A549 (cell line): ENCODE measurements around the gene PRRC2B. TPM values are rescaled to one million over a fixed set of nuclear protein-coding genes. Genes with fewer than 3 reads are reported as not detected.

Experiments
- ATAC-seq, 2 experiments: fragments of 200-7000 bp in 1 of 2; fragments of >200 bp in 1 of 2; cut with Nextera tagmentation in 1 of 2; cut with Tn5 transposase in 1 of 2; 3 replicates each; pipeline versions ENCODE4 v1.8.0 to v1.9.1; 2018 to 2020; ENCODE audit warnings: mild to moderate bottlenecking in 1 of 2, moderate library complexity in 1 of 2
- CTCF ChIA-PET: fragments of 300-600 bp; sonication (Branson Sonifier 250); formaldehyde crosslinking; extraction: SDS; loops from one replicate; lab custom pipeline; 2021; ENCODE audit warnings: antibody characterized with exemption, inconsistent platforms; lab: Yijun Ruan, JAX
- POLR2A ChIA-PET: fragments of 350-600 bp; formaldehyde crosslinking; extraction: SDS; loops from one replicate; lab custom pipeline; 2021; ENCODE audit warnings: antibody characterized with exemption, inconsistent platforms; lab: Yijun Ruan, JAX
- DNase-seq, 2 experiments: peaks; one replicate each; pipeline versions ENCODE4 v3.0.0 to v3.0.0-alpha.2; 2011 to 2016; ENCODE audit warnings: low read depth in 1 of 2, low spot score in 1 of 2
- FAIRE-seq: peaks from 2 replicates; lab custom pipeline; 2011; peaks lifted over from hg19 to GRCh38; lab: Jason Lieb, UNC
- H3K27ac ChIP-seq, 2 experiments: fragments of >200 bp; sonication (Bioruptor Twin); formaldehyde crosslinking; 3 replicates each; pipeline ENCODE4 v1.5.1; 2016 to 2017
- H3K4me1 ChIP-seq: fragments of >200 bp; sonication (Bioruptor Twin); formaldehyde crosslinking; 3 replicates; pipeline ENCODE4 v1.6.1; 2016
- H3K4me2 ChIP-seq: fragments of >200 bp; sonication (Bioruptor Twin); formaldehyde crosslinking; 3 replicates; pipeline ENCODE4 v1.6.1; 2016
- H3K4me3 ChIP-seq: fragments of >200 bp; sonication (Bioruptor Twin); formaldehyde crosslinking; 3 replicates; pipeline ENCODE4 v1.5.1; 2016
- H3K9me3 ChIP-seq: fragments of >200 bp; sonication (Bioruptor Twin); formaldehyde crosslinking; 3 replicates; pipeline ENCODE4 v1.6.1; 2016
- BHLHE40 ChIP-seq: IDR thresholded peaks from 2 replicates; pipeline ENCODE4 v1.6.1; 2012; ENCODE audit warnings: low read depth, low read length, inconsistent platforms
- CEBPB ChIP-seq, 2 experiments: fragments of >200 bp in 1 of 2; sonication (Bioruptor Twin) in 1 of 2; formaldehyde crosslinking in 1 of 2; IDR thresholded peaks; 2 replicates each; pipeline ENCODE4 v1.6.1; 2012 to 2016
- EP300 ChIP-seq, 2 experiments: fragments of >200 bp; sonication (Bioruptor Twin); formaldehyde crosslinking; IDR thresholded peaks; 2 replicates in 1 of 2; 3 replicates in 1 of 2; pipeline ENCODE4 v1.6.1; 2016 to 2017
- FOSL2 ChIP-seq, 2 experiments: fragments of 450-650 bp in 1 of 2; fragments of >200 bp in 1 of 2; sonication (Bioruptor Twin) in 1 of 2; formaldehyde crosslinking; IDR thresholded peaks; 2 replicates each; pipeline versions ENCODE4 v1.5.0 to v1.6.1; 2016 to 2020; ENCODE audit warnings: mild to moderate bottlenecking in 1 of 2, moderate library complexity in 1 of 2
- JUN ChIP-seq, 2 experiments: fragments of >200 bp; sonication (Bioruptor Twin); formaldehyde crosslinking; IDR thresholded peaks; 2 replicates in 1 of 2; 3 replicates in 1 of 2; pipeline ENCODE4 v1.6.1; 2016 to 2017
- JUNB ChIP-seq: fragments of >200 bp; sonication (Bioruptor Twin); formaldehyde crosslinking; IDR thresholded peaks from 2 replicates; pipeline ENCODE4 v1.6.1; 2016
- KDM1A ChIP-seq: fragments of 200-600 bp; sonication (generic); IDR thresholded peaks from 2 replicates; pipeline ENCODE4 v1.6.1; 2016; ENCODE audit warnings: low read depth, mild to moderate bottlenecking
- MAX ChIP-seq: IDR thresholded peaks from 2 replicates; pipeline ENCODE4 v1.6.1; 2012
- MAZ ChIP-seq: fragments of 150-350 bp; IDR thresholded peaks from 2 replicates; pipeline ENCODE4 v1.6.1; 2014; ENCODE audit warnings: antibody characterized with exemption, low read depth, low read length, borderline replicate concordance
- MYC ChIP-seq: IDR thresholded peaks from 2 replicates; pipeline ENCODE4 v1.6.1; 2012; ENCODE audit warnings: mild to moderate bottlenecking, inconsistent platforms, low read length, improper control_type of control experiment, borderline replicate concordance
- NFE2L2 ChIP-seq: fragments of 150-350 bp; conservative IDR thresholded peaks from 2 replicates; pipeline ENCODE4 v1.6.1; 2014; ENCODE audit warnings: low read length
- NPAS2 ChIP-seq: fragments of 250-450 bp; sonication (Bioruptor Pico); IDR thresholded peaks from 2 replicates; pipeline ENCODE4 v1.8.0; 2022; ENCODE audit warnings: mild to moderate bottlenecking, moderate library complexity, borderline replicate concordance
- NR3C1 ChIP-seq: fragments of >200 bp; sonication (Bioruptor Twin); formaldehyde crosslinking; IDR thresholded peaks from 3 replicates; pipeline ENCODE4 v1.6.1; 2017
- PHF8 ChIP-seq: fragments of 200-600 bp; sonication (generic); IDR thresholded peaks from 2 replicates; pipeline ENCODE4 v1.6.1; 2016; ENCODE audit warnings: low read depth, mild to moderate bottlenecking, antibody characterized with exemption, moderate library complexity, borderline replicate concordance
- RAD21 ChIP-seq, 2 experiments: fragments of >200 bp in 1 of 2; sonication (Bioruptor Twin) in 1 of 2; formaldehyde crosslinking in 1 of 2; IDR thresholded peaks in 1 of 2; conservative IDR thresholded peaks in 1 of 2; 2 replicates in 1 of 2; 3 replicates in 1 of 2; pipeline ENCODE4 v1.6.1; 2012 to 2018; ENCODE audit warnings: inconsistent platforms in 1 of 2
- RCOR1 ChIP-seq: fragments of 150-350 bp; IDR thresholded peaks from 2 replicates; pipeline ENCODE4 v1.6.1; 2014; ENCODE audit warnings: antibody characterized with exemption, low read length, low read depth
- ZFP36 ChIP-seq: fragments of 450-650 bp; IDR thresholded peaks from 2 replicates; pipeline ENCODE4 v1.6.1; 2014; ENCODE audit warnings: borderline replicate concordance; ENCODE audit not compliant: partially characterized antibody
- ZNF302 ChIP-seq: fragments of 250-450 bp; sonication (Bioruptor Pico); IDR thresholded peaks from 2 replicates; pipeline ENCODE4 v1.9.0; 2021; ENCODE audit warnings: inconsistent platforms, mild to moderate bottlenecking, moderate library complexity
- WGBS: methylation state at CpG from one replicate; pipeline ENCODE4 v1.1.6; 2017; ENCODE audit errors: missing lambda C conversion rate; 5-methylcytosine and 5-hydroxymethylcytosine counted together
- polyA plus RNA-seq, 4 experiments: library from polyadenylated mRNA; depleted of rRNA in 3 of 4; stranded (reverse); fragments of >200 nt; fragmentation: RNase III in 1 of 4; extraction: RNeasy Plus Mini Kit Qiagen cat#74134 plus additional on column Dnase treatment in 1 of 4; gene quantifications; 2 replicates in 3 of 4; 3 replicates in 1 of 4; pipeline ENCODE4 v1.2.3, GENCODE V29; 2011 to 2017
- TF ChIP-seq, protein P1 (sequence below): fragments of 200-600 bp; sonication (generic); IDR thresholded peaks from 2 replicates; pipeline ENCODE4 v1.6.1; 2016; ENCODE audit warnings: antibody characterized with exemption, mild to moderate bottlenecking, moderate library complexity
- TF ChIP-seq, protein P2 (sequence below): fragments of >200 bp; sonication (Bioruptor Twin); formaldehyde crosslinking; IDR thresholded peaks from 3 replicates; pipeline ENCODE4 v1.6.1; 2016
- TF ChIP-seq, protein P3 (sequence below): fragments of 250-450 bp; sonication (Bioruptor Pico); IDR thresholded peaks from 2 replicates; pipeline ENCODE4 v1.5.0; 2020; ENCODE audit warnings: low read depth, mild to moderate bottlenecking, moderate library complexity

The PRRC2B gene
- polyA plus RNA-seq, 2 of the 4 experiments (the other 2 are of a cell fraction): 35.6 to 47.3 TPM

GRCh38 chr9:131442351-131442750 lies 48.5 kb downstream of the PRRC2B start:
- H3K4me3 ChIP-seq: no peak overlapping the region
- no peak for ATAC-seq
- ChIA-PET CTCF (interaction anchor here (0.6 to 1.2 kb wide), 3 partner anchors 31 to 93 kb away, joined by 3 read pairs; no protein-coding TSS in a partner anchor), POLR2A (no interaction called here)
- no peak for FAIRE-seq
- no peaks in the 10 kb centered on the region for H3K4me1 ChIP-seq
- H3K27ac ChIP-seq: no peak overlapping the region
- TF ChIP-seq NR3C1: no peak
- TF ChIP-seq MAX: no peak
- TF ChIP-seq, protein P1, sequence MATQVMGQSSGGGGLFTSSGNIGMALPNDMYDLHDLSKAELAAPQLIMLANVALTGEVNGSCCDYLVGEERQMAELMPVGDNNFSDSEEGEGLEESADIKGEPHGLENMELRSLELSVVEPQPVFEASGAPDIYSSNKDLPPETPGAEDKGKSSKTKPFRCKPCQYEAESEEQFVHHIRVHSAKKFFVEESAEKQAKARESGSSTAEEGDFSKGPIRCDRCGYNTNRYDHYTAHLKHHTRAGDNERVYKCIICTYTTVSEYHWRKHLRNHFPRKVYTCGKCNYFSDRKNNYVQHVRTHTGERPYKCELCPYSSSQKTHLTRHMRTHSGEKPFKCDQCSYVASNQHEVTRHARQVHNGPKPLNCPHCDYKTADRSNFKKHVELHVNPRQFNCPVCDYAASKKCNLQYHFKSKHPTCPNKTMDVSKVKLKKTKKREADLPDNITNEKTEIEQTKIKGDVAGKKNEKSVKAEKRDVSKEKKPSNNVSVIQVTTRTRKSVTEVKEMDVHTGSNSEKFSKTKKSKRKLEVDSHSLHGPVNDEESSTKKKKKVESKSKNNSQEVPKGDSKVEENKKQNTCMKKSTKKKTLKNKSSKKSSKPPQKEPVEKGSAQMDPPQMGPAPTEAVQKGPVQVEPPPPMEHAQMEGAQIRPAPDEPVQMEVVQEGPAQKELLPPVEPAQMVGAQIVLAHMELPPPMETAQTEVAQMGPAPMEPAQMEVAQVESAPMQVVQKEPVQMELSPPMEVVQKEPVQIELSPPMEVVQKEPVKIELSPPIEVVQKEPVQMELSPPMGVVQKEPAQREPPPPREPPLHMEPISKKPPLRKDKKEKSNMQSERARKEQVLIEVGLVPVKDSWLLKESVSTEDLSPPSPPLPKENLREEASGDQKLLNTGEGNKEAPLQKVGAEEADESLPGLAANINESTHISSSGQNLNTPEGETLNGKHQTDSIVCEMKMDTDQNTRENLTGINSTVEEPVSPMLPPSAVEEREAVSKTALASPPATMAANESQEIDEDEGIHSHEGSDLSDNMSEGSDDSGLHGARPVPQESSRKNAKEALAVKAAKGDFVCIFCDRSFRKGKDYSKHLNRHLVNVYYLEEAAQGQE: no peak
- TF ChIP-seq, protein P2, sequence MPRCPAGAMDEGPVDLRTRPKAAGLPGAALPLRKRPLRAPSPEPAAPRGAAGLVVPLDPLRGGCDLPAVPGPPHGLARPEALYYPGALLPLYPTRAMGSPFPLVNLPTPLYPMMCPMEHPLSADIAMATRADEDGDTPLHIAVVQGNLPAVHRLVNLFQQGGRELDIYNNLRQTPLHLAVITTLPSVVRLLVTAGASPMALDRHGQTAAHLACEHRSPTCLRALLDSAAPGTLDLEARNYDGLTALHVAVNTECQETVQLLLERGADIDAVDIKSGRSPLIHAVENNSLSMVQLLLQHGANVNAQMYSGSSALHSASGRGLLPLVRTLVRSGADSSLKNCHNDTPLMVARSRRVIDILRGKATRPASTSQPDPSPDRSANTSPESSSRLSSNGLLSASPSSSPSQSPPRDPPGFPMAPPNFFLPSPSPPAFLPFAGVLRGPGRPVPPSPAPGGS: no peak
- no peak for TF ChIP-seq EP300 (IDR thresholded peaks at IDR 0.05)
- no peak for TF ChIP-seq JUN (IDR thresholded peaks at IDR 0.05)
- TF ChIP-seq NFE2L2: no peak
- TF ChIP-seq NPAS2 (CRISPR knock-in tag): no peak
- no peak for TF ChIP-seq JUNB
- TF ChIP-seq RCOR1: no peak
- TF ChIP-seq FOSL2 (IDR thresholded peaks at IDR 0.05): no peak
- TF ChIP-seq FOSL2 (CRISPR knock-in tag; IDR thresholded peaks at IDR 0.05): no peak
- TF ChIP-seq BHLHE40: no peak
- TF ChIP-seq, protein P3, sequence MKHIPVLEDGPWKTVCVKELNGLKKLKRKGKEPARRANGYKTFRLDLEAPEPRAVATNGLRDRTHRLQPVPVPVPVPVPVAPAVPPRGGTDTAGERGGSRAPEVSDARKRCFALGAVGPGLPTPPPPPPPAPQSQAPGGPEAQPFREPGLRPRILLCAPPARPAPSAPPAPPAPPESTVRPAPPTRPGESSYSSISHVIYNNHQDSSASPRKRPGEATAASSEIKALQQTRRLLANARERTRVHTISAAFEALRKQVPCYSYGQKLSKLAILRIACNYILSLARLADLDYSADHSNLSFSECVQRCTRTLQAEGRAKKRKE (CRISPR knock-in tag): no peak
- no peak for TF ChIP-seq ZFP36
- no peak for TF ChIP-seq MAZ
- no peak for TF ChIP-seq PHF8
- no peak overlapping the region for H3K4me2 ChIP-seq
- 78% methylated on average over 10 of the region's 10 CpGs for WGBS
- no peaks in the 10 kb centered on the region for H3K9me3 ChIP-seq
- no peak for DNase-seq

- WGBS: 100% methylated on average over 1 of the region's 2 CpGs
- CTCF ChIA-PET: interaction anchor here (1.1 kb wide), 1 partner anchor 94 kb away, joined by 5 read pairs; no protein-coding TSS in a partner anchor
- ATAC-seq (no peak), DNase-seq (no peak), FAIRE-seq (no peak)
- H3K27ac ChIP-seq: no peak overlapping the region
- POLR2A ChIA-PET: no interaction called here
- no peak for TF ChIP-seq ZNF302 (CRISPR knock-in tag)
- TF ChIP-seq RAD21 (conservative IDR thresholded peaks at IDR 0.05 in 1 of 2, IDR thresholded peaks at IDR 0.05 in 1 of 2): no peak
- TF ChIP-seq KDM1A: no peak
- TF ChIP-seq CEBPB (IDR thresholded peaks at IDR 0.05): no peak
- TF ChIP-seq, protein P2: no peak
- no peak for TF ChIP-seq MYC
- TF ChIP-seq NPAS2 (CRISPR knock-in tag): no peak
- H3K4me3 ChIP-seq: no peak overlapping the region
- no peaks in the 10 kb centered on the region for H3K4me1 ChIP-seq
- H3K4me2 ChIP-seq: no peak overlapping the region
- H3K9me3 ChIP-seq: no peaks in the 10 kb centered on the region
Measured at GRCh38 chr9:131443648-131444047, 49.8 kb downstream of the PRRC2B start.
